ENCODE results near the gene AURKB. TPM values are rescaled to one million over a fixed set of nuclear protein-coding genes. Genes with fewer than 3 reads are reported as not detected.
A peak's percentile ranks its signal among the peaks of the same experiment; 100 is the strongest.

The AURKB gene
- total and polyA plus RNA-seq, 2 of the 13 experiments (the other 11 are each of a cell fraction or from before 2014, with no cell fraction given), result 29.5 to 75.3 TPM

GRCh38 chr17:8189041-8189710 lies 21.2 kb downstream of the AURKB start (continued):
- peak in 1 of 2 experiments; percentile 15; a peak in 1 of 4 replicates for TF ChIP-seq HMGXB4 (CRISPR knock-in tag; IDR thresholded peaks at IDR 0.05; ENCODE audit: borderline replicate concordance in 1 of 2, low read depth in 1 of 2)
- TF ChIP-seq BORCS8-MEF2B (CRISPR knock-in tag; IDR thresholded peaks at IDR 0.05), result 0 out of 2 replicates have a peak, but pooled peaks have one; percentile 25
- TF ChIP-seq TP53 (CRISPR knock-in tag; conservative IDR thresholded peaks at IDR 0.05), result no peak
- 0 out of 2 replicates have a peak, but pooled peaks have one; percentile 38 for TF ChIP-seq ZNF530 (CRISPR knock-in tag; IDR thresholded peaks at IDR 0.05; ENCODE audit: low read depth)
- TF ChIP-seq SIN3B (IDR thresholded peaks at IDR 0.05; ENCODE audit: low read length), result no peak
- TF ChIP-seq CCDC6 (CRISPR knock-in tag; IDR thresholded peaks at IDR 0.05), result no peak
- TF ChIP-seq KDM6A (CRISPR knock-in tag; IDR thresholded peaks at IDR 0.05; ENCODE audit: low read depth), result no peak
- TF ChIP-seq FOSL1 (CRISPR knock-in tag; IDR thresholded peaks at IDR 0.05; ENCODE audit: borderline replicate concordance), result no peak
- TF ChIP-seq, protein P1, sequence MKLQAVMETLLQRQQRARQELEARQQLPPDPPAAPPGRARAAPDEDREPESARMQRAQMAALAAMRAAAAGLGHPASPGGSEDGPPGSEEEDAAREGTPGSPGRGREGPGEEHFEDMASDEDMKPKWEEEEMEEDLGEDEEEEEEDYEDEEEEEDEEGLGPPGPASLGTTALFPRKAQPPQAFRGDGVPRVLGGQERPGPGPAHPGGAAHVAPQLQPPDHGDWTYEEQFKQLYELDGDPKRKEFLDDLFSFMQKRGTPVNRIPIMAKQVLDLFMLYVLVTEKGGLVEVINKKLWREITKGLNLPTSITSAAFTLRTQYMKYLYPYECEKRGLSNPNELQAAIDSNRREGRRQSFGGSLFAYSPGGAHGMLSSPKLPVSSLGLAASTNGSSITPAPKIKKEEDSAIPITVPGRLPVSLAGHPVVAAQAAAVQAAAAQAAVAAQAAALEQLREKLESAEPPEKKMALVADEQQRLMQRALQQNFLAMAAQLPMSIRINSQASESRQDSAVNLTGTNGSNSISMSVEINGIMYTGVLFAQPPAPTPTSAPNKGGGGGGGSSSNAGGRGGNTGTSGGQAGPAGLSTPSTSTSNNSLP (IDR thresholded peaks at IDR 0.05; ENCODE audit: low read depth, low read length), result no peak
- peak; percentile 42; the same call in 1 of the 2 replicates for TF ChIP-seq HDAC2 (CRISPR knock-in tag; IDR thresholded peaks at IDR 0.05)
- no peak for TF ChIP-seq ZBTB33 (CRISPR knock-in tag; IDR thresholded peaks at IDR 0.05)
- TF ChIP-seq STAT5B (CRISPR knock-in tag; IDR thresholded peaks at IDR 0.05), result no peak
- TF ChIP-seq ZFP1 (CRISPR knock-in tag; IDR thresholded peaks at IDR 0.05), result no peak
- TF ChIP-seq, protein P2, sequence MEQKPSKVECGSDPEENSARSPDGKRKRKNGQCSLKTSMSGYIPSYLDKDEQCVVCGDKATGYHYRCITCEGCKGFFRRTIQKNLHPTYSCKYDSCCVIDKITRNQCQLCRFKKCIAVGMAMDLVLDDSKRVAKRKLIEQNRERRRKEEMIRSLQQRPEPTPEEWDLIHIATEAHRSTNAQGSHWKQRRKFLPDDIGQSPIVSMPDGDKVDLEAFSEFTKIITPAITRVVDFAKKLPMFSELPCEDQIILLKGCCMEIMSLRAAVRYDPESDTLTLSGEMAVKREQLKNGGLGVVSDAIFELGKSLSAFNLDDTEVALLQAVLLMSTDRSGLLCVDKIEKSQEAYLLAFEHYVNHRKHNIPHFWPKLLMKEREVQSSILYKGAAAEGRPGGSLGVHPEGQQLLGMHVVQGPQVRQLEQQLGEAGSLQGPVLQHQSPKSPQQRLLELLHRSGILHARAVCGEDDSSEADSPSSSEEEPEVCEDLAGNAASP (CRISPR knock-in tag; IDR thresholded peaks at IDR 0.05; ENCODE audit: borderline replicate concordance), result no peak
- no peak for TF ChIP-seq ZSCAN31 (CRISPR knock-in tag; IDR thresholded peaks at IDR 0.05; ENCODE audit: low read depth)
- TF ChIP-seq, protein P3, sequence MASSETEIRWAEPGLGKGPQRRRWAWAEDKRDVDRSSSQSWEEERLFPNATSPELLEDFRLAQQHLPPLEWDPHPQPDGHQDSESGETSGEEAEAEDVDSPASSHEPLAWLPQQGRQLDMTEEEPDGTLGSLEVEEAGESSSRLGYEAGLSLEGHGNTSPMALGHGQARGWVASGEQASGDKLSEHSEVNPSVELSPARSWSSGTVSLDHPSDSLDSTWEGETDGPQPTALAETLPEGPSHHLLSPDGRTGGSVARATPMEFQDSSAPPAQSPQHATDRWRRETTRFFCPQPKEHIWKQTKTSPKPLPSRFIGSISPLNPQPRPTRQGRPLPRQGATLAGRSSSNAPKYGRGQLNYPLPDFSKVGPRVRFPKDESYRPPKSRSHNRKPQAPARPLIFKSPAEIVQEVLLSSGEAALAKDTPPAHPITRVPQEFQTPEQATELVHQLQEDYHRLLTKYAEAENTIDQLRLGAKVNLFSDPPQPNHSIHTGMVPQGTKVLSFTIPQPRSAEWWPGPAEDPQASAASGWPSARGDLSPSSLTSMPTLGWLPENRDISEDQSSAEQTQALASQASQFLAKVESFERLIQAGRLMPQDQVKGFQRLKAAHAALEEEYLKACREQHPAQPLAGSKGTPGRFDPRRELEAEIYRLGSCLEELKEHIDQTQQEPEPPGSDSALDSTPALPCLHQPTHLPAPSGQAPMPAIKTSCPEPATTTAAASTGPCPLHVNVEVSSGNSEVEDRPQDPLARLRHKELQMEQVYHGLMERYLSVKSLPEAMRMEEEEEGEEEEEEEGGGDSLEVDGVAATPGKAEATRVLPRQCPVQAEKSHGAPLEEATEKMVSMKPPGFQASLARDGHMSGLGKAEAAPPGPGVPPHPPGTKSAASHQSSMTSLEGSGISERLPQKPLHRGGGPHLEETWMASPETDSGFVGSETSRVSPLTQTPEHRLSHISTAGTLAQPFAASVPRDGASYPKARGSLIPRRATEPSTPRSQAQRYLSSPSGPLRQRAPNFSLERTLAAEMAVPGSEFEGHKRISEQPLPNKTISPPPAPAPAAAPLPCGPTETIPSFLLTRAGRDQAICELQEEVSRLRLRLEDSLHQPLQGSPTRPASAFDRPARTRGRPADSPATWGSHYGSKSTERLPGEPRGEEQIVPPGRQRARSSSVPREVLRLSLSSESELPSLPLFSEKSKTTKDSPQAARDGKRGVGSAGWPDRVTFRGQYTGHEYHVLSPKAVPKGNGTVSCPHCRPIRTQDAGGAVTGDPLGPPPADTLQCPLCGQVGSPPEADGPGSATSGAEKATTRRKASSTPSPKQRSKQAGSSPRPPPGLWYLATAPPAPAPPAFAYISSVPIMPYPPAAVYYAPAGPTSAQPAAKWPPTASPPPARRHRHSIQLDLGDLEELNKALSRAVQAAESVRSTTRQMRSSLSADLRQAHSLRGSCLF (CRISPR knock-in tag; IDR thresholded peaks at IDR 0.05; ENCODE audit: borderline replicate concordance), result no peak
- 0 out of 2 replicates have a peak, but pooled peaks have one; percentile 22 for TF ChIP-seq SMAD1 (CRISPR knock-in tag; IDR thresholded peaks at IDR 0.05; ENCODE audit: borderline replicate concordance, low read depth)

Measured in HepG2 (cell line).